ENCODE measurements around the gene CELA3A.
A peak's percentile ranks its signal among the peaks of the same experiment; 100 is the strongest.
"Not testable (repeated sequence)": the region's sequence is repeated elsewhere in the genome, so short reads cannot be mapped to it uniquely, and the experiment has no call there.

The CELA3A gene

DNA sequence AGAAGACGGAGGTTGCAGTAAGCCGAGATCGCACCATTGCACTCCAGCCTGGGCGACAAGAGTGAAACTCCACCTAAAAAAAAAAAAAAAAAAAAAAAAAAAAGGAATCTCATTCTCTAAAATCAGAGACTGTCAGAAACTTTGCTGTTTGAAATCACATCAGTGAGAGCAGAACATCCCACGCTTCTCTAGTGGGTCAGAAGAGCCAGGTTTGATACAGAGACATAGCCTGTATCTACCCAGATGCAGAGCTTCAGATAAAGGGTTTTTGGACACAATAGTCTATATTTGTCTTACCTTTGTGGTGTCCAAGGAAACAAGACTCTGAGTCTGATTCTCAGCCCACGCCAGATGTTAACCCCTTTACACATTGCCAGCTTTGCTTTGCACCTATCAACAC lies 19.6 kb downstream of the CELA3A start:
- DNase-seq: no peak

DNA sequence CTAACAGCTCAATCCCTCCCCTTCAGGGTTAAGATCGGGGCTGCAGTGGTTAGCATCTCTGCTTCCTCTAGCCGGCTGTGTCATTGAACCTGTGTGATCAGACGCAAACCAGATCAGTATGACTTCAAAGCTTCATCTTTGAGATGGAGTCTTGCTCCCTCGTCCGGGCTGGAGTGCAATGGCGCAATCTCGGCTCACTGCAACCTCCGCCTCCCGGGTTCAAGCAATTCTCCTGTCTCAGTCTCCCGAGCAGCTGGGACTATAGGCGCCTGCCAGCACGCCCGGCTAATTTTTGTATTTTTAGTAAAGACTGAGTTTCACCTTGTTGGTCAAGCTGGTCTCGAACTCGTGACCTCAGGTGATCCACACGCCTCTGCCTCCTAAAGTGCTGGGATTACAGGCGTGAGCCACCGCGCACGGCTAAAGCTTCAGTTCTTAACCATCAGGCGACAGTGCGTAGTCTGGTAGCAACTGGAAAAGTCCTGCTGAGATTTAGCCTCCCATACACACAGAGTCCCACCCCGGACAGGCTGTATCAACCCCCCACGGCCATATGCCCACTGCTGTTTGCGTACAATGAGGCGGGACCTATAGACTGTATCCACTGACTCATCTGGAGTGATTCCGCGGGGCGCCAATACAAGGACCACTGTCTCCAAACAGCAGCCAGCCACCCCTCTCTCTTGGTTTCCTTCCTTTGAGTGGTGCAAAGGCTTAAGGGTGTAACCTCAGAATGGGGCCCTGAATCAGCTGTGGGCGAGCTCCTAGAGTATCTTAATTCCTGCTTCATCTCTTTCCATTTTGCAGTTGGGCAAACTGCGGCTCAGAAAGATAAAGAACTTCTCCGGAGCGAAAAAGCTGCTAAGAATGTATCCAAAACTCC lies 23.3 kb downstream of the CELA3A start:
- DNase-seq: peak; percentile 85

DNA sequence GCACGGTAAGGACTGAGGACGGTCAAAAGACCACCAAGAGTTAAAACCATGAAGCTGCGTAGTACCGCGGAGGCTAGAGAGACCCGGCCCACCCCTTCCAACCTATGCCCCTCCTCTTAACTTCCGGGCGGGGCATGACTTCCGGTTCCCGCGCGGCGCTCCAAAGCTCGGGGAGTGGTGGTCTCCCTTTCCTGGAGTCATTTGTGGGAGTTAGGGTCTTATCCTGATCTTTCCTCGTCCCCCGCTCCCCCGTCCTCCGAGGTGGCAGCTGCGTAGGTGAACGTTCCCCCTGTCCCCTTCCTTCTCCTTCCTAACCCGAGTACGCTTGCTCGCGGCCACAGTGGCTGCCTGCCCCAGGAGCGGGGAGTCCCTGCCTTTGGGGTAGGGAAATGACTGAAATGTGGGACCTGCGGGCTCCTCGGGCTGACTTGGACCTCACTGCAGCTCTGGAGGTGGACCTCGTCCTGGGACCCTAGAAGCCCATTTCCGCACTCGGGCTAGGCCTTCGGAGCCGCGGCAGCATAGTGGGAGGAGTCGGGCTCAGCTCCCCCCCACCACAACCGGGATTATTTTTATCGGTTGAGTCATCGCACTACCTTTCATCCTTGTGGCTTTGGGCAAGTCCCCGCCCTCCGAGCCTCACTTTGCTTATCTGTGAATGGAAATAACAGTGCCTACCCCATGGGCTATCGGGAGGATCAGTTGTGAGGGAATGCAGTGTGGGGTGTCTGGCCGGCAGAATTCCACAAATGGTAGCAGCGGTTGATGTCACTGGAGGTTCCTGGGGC lies 24.1 kb downstream of the CELA3A start:
- DNase-seq: peak; percentile 92

DNA sequence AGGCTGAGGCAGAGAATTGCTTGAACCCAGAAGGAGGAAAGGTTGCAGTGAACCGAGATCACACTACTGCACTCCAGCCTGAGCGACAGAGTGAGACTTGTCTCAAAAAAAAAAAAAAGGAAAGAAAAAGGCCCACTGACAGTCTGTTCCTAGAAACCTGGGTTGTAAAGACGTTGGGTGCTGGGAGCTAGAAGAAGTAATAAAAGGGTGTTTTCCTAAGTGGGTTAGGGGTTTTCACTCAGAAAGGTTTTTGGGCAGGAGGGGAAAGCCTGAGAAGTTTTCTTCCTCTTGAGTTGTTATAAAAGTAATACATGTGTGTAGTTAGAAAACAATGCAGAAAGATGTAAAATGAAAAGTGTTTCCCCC lies 25.4 kb downstream of the CELA3A start:
- peak; percentile 41 for DNase-seq

DNA sequence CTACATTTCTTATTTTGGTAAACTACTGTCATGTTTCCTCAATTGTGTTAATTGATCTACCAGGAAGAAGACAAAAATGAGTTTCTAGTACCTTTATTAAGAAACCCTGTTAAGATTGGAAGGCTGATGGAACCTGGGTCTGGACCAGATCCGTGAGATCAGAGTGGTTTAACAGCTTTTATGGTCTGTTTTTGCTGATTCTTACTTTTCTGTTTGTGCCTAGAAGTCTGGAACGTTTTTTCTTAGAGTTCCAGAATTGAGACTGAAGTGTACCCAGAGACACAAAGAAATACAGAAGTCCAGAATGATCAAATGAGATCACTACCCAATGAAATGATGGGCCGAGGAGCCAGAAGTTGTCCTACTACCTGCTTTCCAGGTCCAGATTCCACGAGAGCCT lies 28.6 kb downstream of the CELA3A start:
- DNase-seq: no peak

DNA sequence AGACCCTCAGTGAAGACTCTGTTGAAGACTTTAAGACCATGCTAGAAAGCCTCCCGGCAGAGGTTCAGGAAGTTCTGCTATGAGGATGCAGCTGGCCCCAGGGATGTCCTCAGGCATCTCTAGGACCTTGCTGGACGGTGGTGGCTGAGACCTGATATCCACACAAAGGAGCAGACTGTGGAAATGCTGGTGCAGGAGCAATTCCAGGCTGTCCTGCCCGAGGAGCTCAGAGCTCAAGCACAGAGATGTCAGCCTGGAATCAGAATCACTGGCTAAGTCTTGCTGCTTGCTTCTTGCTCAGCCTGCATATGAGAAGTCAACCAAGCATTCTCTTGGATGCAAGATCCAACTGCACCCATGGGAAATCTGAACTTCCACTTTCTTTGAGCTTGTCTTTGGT lies 29.0 kb downstream of the CELA3A start:
- DNase-seq: no peak

DNA sequence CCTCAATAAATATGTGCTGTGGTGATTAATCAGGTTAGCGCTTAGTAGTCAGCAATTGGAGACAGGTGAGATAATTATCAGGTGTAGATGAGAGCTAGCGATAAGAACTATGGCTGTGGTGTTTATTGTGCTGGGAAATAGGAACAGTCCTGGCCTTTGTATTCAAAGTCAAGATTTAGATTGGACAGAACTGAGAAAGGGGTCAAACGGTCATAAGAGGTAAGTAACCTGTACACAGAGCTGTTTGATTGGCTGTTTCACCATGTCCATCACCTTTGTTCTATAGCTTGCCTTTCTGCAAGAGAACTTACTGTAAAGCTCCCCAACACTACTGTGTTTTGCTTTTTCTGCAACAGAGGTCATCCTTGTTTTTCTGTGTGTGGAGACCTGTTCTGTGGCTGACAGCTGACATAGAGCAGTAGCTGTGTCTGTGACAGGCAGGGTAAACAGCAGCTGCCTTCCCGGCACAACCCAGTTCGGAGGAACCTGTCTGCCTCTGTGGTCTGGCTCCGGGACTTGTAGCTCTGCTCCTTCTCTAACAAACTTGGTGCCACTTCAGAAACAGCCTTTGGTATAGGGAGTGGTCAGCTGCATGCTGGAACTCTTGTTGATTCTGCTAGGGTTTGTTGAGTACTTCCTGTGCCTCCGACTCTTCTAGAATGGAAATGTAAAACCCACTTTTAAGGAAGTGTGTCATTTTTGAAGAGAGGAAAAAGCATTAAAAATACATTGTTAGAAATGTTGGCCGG lies 29.9 kb downstream of the CELA3A start:
- peak; percentile 27 for DNase-seq

DNA sequence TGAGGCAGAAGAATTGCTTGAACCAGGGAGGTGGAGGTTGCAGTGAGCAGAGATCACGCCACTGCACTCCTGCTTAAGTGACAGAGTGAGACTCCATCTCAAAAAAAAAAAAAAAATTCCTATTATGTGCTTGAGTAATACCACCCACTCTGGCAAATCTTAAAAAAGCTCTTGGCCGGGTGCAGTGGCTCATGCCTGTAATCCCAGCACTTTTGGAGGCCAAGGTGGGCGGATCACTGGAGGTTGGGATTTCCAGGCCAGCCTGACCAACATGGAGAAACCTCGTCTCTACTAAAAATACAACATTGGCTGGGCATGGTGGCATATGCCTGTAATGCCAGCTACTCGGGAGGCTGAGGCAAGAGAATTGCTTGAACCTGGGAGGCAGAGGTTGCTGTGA lies 33.4 kb downstream of the CELA3A start:
- not testable (repeated sequence) for DNase-seq

DNA sequence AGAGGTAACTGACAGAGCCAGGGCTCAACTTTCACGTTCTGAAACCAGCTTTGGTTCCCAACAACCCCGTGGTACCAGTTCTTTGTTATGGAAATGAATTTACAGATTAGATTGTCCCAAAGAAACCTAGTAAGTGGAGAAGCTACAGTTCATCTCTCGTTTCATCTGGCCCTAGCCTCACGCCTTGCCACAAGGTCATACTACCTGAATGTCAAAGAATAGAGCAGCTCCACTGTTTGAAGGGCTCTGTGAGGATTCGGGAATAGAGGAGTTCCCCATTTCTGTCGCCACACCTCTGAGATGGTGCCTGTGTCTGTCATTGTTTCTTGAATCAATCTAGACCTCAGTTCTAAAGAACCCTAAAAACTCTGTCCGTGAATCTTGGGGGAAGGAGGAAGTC lies 36.1 kb downstream of the CELA3A start:
- no peak for DNase-seq

DNA sequence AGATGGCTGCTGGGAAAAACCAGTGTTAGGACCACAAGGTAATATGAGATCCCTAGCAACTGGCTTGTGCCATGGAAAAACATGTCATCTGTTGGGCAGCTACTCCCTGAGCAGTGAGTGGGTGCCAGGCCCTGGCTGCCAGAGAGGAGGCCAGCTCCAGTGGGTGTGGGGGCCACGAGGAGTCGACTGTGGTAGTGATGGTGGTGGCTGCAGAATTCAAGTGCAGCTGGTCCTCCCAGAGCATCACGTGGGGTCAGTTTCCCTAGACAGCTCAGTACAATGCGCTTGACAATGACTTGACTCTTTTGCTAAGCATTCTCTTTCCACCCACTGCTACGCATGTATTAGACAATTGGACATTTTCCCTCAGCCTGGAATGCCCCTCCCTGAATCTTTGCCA lies 36.6 kb downstream of the CELA3A start:
- no peak for DNase-seq

DNA sequence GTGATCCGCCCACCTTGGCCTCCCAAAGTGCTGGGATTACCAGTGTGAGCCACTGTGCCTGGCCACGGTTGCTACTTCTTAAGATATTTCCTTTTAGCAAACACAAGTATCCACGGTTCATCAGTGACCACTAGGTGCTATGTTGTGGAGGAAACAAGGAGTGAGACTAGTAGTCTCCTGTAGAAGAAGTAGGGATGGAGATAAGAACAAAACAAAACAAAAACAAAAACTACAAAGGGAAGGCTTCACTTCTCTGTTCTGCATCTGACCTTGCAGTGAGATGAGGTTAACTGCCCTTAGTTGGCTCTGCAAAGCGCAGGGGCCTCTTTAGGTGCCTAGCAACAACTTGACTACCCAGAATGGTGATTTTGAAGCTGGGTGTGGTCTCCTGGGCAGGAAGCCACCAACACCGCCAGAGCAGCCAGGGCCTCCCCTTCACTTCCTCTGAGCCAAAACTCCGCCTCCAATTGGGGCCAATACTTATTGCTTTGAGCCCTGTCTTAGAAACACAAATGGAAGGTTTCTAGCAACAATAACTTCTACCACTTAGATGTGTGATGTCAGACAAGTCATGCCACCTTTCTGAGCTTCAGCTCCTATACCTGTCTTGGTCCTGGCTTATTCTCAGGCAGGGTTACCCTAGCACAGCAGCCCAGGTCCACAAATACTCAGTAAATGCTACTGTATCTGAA lies 38.3 kb downstream of the CELA3A start:
- DNase-seq: peak; percentile 97

DNA sequence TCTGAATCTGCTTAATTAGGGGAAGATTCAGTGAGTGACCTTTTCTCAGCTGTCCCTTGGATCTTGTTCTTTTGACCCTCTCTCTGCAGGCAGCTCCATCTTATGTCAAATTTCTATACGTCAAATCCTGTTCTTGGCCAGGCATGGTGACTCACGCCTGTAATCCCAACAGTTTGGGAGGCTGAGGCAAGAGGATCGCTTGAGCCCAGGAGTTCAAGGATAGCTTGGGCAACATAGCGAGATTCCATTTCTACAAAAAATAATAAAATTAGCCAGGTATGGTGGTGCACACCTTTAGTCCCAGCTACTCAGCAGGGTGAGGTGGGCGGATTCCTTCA lies 38.8 kb downstream of the CELA3A start:
- DNase-seq: no peak

DNA sequence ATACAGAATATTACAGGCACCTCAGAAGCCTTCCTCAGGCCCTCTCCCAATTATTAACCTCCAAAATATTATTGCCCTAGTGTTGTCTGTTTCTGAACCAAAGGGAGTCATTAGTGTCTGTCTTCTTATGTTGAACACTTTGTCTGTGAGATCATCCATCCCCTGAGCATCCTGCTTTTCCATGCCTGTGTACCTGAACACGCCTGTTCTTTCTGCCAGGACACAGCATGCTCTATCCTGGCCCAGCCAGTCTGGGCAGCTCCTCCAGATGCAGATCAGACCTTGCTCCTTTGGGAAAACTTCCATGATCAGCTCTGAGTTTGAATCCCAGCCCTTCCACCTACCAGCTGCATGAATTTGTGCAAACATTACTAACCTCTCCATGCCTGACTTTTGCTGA lies 40.0 kb downstream of the CELA3A start:
- DNase-seq: no peak

DNA sequence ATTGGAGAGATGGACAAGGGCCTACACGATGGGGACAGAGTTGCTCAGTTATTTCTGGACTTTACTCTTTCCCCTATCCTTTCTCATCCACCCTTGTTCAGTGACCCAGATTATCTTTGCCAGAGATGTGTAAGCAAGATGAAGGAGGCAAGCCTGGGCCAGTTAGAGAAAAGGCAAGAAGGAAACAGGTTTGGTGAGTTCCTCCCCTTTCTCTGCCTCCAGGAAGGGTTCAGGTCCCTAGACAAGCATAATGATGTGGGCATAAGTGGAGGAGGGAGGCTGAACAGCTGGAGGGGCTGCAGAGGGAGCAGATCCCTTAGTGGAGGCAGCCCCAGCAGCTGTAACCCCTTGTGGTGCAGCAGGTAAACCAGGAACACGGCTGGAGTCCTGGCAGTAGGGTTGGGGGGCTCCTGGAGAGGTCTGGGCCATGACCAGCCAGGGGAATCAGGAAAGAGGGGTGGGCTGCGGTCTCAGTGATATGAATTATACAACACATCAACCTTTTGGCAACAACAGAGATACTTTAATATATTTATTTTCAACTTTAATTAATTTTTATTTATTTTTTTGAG lies 41.8 kb downstream of the CELA3A start:
- DNase-seq: no peak

DNA sequence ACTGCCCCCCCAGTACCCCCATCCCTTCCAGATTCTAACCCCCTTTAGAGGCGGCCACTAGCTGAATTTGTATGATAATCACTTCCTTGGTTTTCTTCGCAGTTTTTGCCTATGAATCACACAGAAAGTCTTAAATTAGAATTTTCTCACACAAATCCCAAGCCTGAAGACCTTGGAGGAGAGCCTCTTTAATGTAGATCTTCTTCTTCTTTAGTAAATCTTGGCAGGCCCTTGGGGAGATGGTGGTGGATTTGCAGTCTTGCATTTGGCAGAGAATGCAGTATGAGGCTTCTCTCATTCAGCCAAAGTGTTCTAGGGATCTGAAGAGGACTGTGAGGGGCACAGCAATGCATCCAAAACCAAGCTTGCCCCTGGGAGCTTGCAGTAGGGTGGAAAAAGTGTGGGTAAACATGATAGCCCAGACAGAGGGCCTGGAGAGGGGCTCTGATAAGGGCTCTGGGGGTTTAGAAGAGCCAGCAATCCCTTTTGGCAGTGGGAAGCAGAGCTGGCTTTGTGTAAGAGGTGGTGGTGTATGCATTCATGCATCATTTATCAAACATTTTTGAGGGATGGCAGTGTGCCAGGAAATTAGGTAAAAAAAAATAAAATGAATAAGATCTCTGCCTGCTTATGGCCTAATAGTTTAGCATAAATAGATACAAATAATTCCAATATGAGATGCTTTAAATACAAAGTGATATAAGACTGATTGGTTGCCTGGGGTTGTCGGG lies 43.4 kb downstream of the CELA3A start:
- DNase-seq: no peak

DNA sequence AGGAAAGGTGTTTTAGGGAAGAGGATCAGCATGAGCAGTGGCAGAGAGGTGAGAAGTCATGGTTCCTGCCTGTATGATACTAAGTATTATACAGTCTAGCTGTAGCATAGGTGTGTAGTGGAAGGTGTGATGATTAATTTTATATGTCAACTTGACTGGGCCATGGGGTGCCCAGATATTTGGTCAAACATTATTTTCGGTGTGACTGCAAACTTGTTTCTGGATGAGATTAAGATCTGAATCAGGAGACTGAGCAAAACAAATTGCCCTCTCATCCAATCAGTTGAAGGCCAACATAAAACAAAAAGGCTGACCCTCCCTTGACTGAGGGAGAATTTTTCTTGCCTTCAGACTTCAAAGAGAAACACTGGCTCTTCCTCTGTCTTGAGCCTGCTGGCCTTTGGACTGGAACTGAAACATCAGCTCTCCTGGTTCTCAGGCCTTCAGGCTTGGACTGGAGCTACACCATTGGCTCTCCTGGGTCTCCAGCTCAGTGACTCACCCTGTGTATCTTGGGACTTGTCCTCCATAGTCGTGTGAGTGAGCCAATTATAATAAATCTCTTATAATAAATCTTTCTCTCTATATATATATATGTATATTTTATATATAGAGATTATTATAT lies 44.3 kb downstream of the CELA3A start:
- DNase-seq: no peak

DNA sequence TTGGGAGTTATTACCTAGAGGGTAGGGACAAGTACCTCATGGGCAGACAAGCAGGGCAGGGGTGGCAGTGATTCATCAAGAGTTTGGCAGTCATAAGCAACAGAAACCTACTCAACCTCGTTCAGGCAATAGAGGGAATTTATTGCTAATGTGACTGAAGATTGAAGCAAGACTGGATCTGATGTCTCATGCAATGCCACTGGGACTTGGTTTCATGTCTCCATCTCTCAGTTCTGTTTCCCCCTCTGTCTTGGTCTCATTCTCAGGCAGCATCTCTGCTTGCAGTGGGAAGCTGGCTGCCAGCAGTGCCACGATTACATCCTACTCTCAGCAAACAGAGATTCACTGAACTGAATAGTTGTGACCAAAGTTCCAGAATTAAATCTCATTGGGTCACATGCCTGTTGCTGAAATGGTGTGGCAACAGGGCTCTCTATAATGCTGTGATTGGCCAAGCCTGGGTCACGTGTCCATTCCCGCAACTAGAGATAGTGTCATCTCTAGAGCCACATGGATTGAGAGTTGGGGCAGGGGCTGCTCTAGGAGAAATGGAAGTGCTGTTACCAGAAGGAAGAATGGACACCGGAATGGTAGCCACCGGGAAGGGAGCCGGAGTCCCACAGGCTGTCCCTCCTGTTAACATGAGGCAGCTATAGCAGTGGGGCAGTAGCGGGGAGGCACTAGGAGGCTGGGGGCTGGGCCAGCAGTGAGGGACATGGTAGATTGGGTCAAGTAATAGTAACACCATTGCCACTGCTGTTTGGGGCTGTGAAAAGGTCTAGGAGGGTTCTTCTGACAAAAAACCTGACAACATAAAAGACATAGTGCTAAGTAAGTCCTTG lies 47.1 kb downstream of the CELA3A start:
- no peak for DNase-seq

DNA sequence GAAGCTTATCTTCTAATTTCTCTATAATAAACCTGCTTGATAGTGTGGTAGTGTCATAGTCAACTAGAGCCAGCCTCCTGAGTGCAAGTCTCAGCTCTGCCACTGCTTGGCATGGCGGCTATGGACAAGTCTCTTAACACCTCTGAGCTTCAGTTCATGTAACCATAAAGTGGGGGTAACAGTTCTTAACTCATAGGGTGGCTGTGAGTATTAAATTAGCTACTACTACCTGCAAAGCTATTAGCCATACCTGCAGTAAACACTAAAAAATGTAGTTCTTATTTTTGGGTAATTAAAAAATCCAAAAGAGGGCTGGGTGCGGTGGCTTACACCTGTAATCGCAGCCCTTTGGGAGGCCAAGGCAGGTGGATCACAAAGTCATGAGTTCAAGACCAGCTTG lies 48.9 kb downstream of the CELA3A start:
- no peak for DNase-seq

DNA sequence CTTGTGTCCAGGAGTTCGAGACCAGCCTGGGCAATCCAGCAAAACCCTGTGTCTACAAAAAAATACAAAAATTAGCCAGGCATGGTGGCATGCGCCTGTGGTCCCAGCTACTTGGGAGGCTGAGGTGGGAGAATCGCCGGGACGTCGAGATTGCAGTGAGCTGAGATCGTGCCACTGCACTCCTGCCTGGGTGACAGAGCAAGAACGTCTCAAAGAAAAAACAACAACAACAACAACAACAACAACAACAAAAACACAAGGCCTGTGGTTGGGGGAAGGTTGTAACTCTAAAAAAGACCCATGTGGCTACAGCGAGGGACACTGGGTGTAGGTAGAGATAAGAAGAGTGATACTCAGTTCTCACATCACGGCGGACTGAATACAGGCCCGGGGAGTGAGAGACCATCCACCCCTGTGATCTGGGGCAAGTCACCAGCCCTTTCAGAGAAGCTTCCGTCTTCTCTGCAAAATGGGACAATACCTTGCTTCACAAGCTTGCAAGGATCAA lies 50.2 kb downstream of the CELA3A start:
- DNase-seq: no peak

Measured in CD4-positive, alpha-beta T cell treated with Interleukin-12 subunit alpha and Interleukin-12 subunit beta, for 1 hour (primary cell).